A673 (cell line): Measurements from ENCODE around the gene LENG1. TPM values are rescaled to one million over a fixed set of nuclear protein-coding genes. Genes with fewer than 3 reads are reported as not detected.

ENCODE experiments used
- BruUV-seq: library from RNA; stranded (reverse); fragments of 400-500 nt; replicated peaks from 2 replicates; lab custom pipeline; 2021; lab: Mats Ljungman, UMichigan
- CTCF ChIA-PET: fragments of 300-600 bp; sonication (Branson Sonifier 250); formaldehyde crosslinking; loops from one replicate; lab custom pipeline; 2022; ENCODE audit warnings: antibody characterized with exemption; lab: Charles Lee
- POLR2A ChIA-PET: fragments of 300-600 bp; sonication (Branson Sonifier 250); formaldehyde crosslinking; loops from one replicate; lab custom pipeline; 2022; ENCODE audit warnings: antibody characterized with exemption; ENCODE audit not compliant: low non-redundant PET; lab: Charles Lee
- DNase-seq: peaks from one replicate; pipeline ENCODE4 v3.0.0-alpha.2; 2015; ENCODE audit warnings: low spot score
- H3K27ac ChIP-seq: fragments of 200-600 bp; sonication (generic); 2 replicates; pipeline ENCODE4 v1.5.1; 2016; ENCODE audit warnings: mixed run types, low read depth, mild to moderate bottlenecking, mixed read lengths, antibody characterized with exemption, low read length; ENCODE audit not compliant: poor library complexity, severe bottlenecking
- H3K27me3 ChIP-seq: fragments of 200-600 bp; sonication (generic); replicated peaks from 2 replicates; pipeline ENCODE4 v1.6.1; 2017; ENCODE audit warnings: mixed run types, low read depth, mild to moderate bottlenecking, mixed read lengths, antibody characterized with exemption, low read length; ENCODE audit not compliant: insufficient read depth, poor library complexity
- H3K36me3 ChIP-seq: fragments of 200-600 bp; sonication (generic); 2 replicates; pipeline ENCODE4 v1.6.1; 2016; ENCODE audit warnings: mixed run types, mild to moderate bottlenecking, mixed read lengths, antibody characterized with exemption, low read length; ENCODE audit not compliant: insufficient read depth, poor library complexity, severe bottlenecking
- H3K4me1 ChIP-seq: fragments of 200-600 bp; sonication (generic); 2 replicates; pipeline ENCODE4 v1.6.1; 2017; ENCODE audit warnings: mixed run types, mild to moderate bottlenecking, mixed read lengths, antibody characterized with exemption, low read length; ENCODE audit not compliant: insufficient read depth, poor library complexity, severe bottlenecking
- H3K4me3 ChIP-seq: fragments of 200-600 bp; sonication (generic); 2 replicates; pipeline ENCODE4 v1.5.1; 2016; ENCODE audit warnings: low read depth, mixed run types, mild to moderate bottlenecking, mixed read lengths, low read length; ENCODE audit not compliant: poor library complexity, severe bottlenecking
- H3K9me3 ChIP-seq: fragments of 200-600 bp; sonication (generic); 2 replicates; pipeline ENCODE4 v1.6.1; 2016; ENCODE audit warnings: mixed run types, low read depth, mild to moderate bottlenecking, mixed read lengths, antibody characterized with exemption, low read length; ENCODE audit not compliant: poor library complexity, severe bottlenecking
- CTCF ChIP-seq: fragments of 300-800, 200-600 bp; sonication (generic); conservative IDR thresholded peaks from 2 replicates; pipeline ENCODE4 v1.5.1; 2017; ENCODE audit warnings: low read depth, mild to moderate bottlenecking, antibody characterized with exemption, low read length, moderate library complexity, mixed read lengths
- EZH2 ChIP-seq: fragments of 200-600 bp; sonication (generic); IDR thresholded peaks from 2 replicates; pipeline ENCODE4 v1.6.1; 2017; ENCODE audit warnings: borderline replicate concordance, low read depth, mild to moderate bottlenecking, mixed read lengths, antibody characterized with exemption, low read length; ENCODE audit not compliant: poor library complexity, severe bottlenecking
- intact Hi-C: fragments of 100-400 bp; cut with micrococcal nuclease; formaldehyde crosslinking; loops from one replicate; pipeline ENCODE4 v1.10.0; 2022; ENCODE audit not compliant: unreplicated experiment
- total RNA-seq: library from RNA; stranded (reverse); gene quantifications from 2 replicates; pipeline ENCODE4 v1.2.3, GENCODE V29; 2021

LENG1 gene
- total RNA-seq, 1 experiment from 2014 or later, result 9.7 TPM

- DNase-seq, result peak; percentile 87
- Histone ChIP-seq H3K27ac (no peak overlapping the region), H3K4me3 (no peak overlapping the region), H3K4me1 (no peaks in the 10 kb centered on the region), H3K27me3 (no peaks in the 10 kb centered on the region), H3K36me3 (peaks cover 17% of the 10 kb centered on the region), H3K9me3 (no peaks in the 10 kb centered on the region)
- TF ChIP-seq CTCF (no peak), EZH2 (no peak)
- CTCF ChIA-PET, result no interaction called here
- intact Hi-C loops, result no loop called here
- no TSS peak for BruUV-seq
- POLR2A ChIA-PET, result no interaction called here
These were observed 26.1 kb downstream of the LENG1 start for GRCh38 chr19:54133312-54133956.

- no peak for DNase-seq
- BruUV-seq, result no TSS peak
- TF ChIP-seq EZH2 (no peak), CTCF (no peak)
- H3K4me1 ChIP-seq, result no peaks in the 10 kb centered on the region
- H3K9me3 ChIP-seq, result no peaks in the 10 kb centered on the region
- intact Hi-C loops, result no loop called here
- H3K27ac ChIP-seq, result no peak overlapping the region
- ChIA-PET POLR2A (no interaction called here), CTCF (no interaction called here)
- H3K27me3 ChIP-seq, result no peaks in the 10 kb centered on the region
- H3K36me3 ChIP-seq, result peaks cover 40% of the 10 kb centered on the region
- H3K4me3 ChIP-seq, result no peak overlapping the region
These were observed 29.9 kb downstream of the LENG1 start for GRCh38 chr19:54129617-54129996.

GRCh38 chr19:54128796-54129616 is 30.5 kb downstream of the LENG1 start:
- DNase-seq, result no peak
- ChIA-PET CTCF (no interaction called here), POLR2A (no interaction called here)
- intact Hi-C loops, result no loop called here
- peaks cover 46% of the 10 kb centered on the region for H3K36me3 ChIP-seq
- H3K27me3 ChIP-seq, result no peaks in the 10 kb centered on the region
- no peaks in the 10 kb centered on the region for H3K9me3 ChIP-seq
- H3K4me1 ChIP-seq, result no peaks in the 10 kb centered on the region
- no peak for TF ChIP-seq CTCF
- no peak for TF ChIP-seq EZH2
- H3K4me3 ChIP-seq, result no peak overlapping the region
- no peak overlapping the region for H3K27ac ChIP-seq
- no TSS peak for BruUV-seq
